Effector CD4-positive, alpha-beta T cell (primary cell): Measurements from ENCODE around the gene GFI1.
"Not testable (repeated sequence)": the region's sequence is repeated elsewhere in the genome, so short reads cannot be mapped to it uniquely, and the experiment has no call there.

Source experiments
- DNase-seq: peaks from one replicate; pipeline ENCODE4 v3.0.0-alpha.2; 2020

GFI1 gene

DNA sequence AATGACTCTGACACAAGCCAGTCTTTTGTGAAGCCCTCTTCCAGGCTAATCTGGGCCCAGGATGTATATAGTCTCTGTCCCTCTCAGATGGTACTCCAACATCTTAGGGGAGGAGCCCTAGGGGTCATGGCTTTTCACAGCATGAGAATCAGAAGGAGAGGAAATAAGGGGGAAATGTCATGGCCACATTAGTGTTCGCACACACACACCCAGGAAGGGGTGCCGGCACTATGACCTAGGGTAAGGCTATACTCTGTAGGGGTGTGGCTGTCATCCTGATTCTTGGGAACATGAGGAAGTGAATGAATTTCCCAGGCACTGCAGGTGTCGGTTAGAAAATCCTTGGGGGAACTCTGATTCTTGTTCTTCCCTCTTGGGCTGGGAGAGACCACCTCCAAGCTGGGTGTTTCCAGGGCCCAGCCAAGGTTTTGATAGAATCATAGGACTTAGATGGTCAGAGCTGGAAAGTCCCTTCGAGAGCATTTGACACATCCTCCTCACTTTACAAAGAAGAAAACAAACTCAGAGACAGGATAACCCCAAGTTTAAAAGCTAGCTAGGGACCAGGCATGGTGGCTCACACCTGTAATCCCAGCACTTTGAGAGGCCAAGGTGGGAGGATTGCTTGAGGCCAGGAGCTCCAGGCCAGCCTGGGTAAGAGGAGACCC is 22.0 kb downstream of the GFI1 start:
- no peak for DNase-seq

GRCh38 chr1:92461364-92462097 is 25.2 kb downstream of the GFI1 start:
- no peak for DNase-seq

DNA sequence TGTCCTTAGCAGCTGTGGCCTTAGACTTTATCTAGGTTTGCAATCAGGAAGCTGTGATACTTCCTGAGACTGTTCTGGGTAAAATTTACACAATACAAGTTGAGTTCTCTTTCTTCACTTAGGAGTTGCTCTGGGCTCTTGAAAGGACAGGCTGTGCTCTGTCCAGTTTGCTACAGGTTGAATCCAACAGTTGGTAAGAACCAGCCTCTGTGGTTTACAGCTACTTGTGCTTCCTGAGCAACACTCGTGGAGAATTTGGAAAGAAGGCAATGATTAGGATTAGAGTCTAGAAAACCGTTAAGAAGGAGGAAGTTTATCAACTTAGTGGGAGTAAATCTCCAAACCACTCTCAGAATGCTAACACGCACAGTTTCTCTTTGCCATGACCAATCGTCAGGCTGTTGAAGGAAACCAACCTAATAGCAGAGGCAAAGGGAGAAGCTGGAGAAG is 26.8 kb downstream of the GFI1 start:
- no peak for DNase-seq

DNA sequence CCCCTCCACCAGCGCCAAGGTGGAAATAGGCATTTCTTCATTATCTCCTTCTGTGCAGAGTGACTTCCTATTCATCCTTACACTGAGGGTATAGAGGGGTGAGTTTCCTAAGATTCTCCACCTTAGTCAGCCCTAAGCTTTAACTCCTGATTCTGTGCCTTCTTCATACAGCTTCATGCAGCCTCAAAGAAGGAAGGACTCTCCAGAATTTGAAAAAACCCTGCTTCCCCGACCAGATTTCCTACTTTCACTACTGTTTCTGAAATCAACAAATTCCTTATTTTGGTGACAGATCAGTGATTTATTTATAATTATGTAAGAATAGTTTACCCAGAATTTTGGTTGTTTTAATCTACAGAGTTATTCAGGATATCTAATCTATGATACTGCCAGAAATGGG is 28.6 kb downstream of the GFI1 start:
- no peak for DNase-seq

DNA sequence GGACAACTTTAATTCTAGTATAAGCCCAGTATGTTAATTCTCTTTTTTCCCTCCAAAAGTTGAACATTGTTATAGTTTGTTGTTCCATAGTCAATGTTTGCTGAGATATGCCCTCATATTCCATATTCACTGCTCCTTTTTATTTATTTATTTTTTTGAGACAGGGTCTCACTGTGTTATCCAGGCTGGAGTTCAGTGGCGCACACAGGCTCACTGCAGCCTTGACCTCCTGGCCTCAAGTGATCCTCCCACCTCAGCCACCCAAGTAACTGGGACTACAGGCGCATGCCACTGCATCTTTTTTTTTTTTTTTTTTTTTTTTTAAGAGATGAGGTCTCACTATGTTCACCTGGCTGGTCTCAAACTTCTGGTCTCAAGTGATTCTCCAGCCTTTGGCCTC is 38.7 kb downstream of the GFI1 start:
- DNase-seq, result no peak

GRCh38 chr1:92447033-92447681 is 39.6 kb downstream of the GFI1 start:
- DNase-seq, result no peak

- no peak for DNase-seq
These were observed 40.2 kb downstream of the GFI1 start for GRCh38 chr1:92446546-92446945.

DNA sequence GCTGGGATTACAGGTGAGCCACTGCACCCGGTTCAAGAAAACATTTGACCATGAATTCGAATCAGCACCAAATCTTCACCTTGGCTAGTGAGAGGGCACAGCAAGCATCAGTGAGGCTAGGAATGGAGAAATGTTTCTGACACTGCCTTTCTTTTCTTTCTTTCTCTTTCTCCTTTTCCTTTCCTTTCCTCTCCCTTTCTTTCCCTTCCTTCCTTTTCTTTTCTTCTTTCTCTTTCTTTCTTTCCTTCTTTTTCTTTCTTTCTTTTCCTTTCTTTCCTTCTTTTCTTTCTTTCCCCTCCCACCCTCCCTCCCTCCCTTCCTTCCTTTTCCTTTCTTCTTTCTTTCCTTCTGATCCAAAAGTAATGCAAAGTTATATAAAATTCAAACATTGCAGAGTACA is 40.9 kb downstream of the GFI1 start:
- DNase-seq, result no peak

- no peak for DNase-seq
These were observed 42.4 kb downstream of the GFI1 start for GRCh38 chr1:92444351-92444750.

DNA sequence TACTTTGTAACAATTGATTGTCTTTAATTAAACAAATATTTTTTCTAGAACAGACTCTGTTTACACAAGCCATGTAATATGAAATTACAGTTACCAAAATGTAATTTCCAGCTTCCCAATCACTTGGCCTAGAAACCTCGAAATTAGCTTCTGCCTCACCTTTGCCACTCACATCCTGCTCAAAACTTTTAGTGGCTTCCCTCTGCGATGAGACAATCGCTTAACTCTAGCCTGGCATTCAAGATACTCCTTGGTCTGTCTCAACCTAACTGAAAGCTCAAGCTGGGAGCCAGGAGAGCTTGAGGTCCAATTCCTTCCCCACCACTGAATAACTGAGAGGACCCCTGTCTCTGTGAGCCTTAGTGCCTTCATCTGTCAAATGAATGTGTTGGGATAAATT is 42.8 kb downstream of the GFI1 start:
- no peak for DNase-seq

DNA sequence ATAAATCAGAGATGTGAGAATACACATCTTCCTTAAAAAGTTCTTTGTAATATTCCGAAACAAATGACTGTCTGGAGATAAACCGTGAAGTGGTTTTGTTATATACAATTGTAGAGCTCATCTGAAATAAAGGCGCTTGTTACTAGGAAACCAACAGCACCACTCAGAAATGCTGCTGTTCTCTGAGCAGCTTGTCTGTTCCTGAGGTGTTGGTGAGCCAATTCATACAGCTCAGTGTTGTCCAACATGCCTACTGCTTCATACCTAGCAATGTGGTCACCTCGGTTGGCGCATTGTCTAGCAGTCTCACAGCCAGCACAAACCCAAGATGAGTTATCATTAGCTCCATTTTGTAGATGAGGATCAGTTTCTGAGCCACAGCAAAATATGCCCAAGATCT is 44.4 kb downstream of the GFI1 start:
- DNase-seq, result no peak

GRCh38 chr1:92441697-92442342 is 44.9 kb downstream of the GFI1 start:
- no peak for DNase-seq

- DNase-seq, result no peak
These were observed 45.4 kb downstream of the GFI1 start for GRCh38 chr1:92441316-92441696.

- DNase-seq, result no peak
These were observed 47.4 kb downstream of the GFI1 start for GRCh38 chr1:92439291-92439690.

DNA sequence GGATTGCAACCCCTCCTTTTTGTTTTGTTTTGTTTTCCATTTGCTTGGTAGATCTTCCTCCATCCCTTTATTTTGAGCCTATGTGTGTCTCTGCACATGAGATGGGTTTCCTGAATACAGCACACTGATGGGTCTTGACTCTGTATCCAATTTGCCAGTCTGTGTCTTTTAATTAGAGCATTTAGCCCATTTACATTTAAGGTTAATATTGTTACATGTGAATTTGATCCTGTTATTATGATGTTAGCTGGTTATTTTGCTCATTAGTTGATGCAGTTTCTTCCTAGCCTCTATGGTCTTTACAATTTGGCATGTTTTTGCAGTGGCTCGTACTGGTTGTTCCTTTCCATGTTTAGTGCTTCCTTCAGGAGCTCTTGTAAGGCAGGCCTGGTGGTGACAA is 52.2 kb downstream of the GFI1 start:
- not testable (repeated sequence) for DNase-seq

DNA sequence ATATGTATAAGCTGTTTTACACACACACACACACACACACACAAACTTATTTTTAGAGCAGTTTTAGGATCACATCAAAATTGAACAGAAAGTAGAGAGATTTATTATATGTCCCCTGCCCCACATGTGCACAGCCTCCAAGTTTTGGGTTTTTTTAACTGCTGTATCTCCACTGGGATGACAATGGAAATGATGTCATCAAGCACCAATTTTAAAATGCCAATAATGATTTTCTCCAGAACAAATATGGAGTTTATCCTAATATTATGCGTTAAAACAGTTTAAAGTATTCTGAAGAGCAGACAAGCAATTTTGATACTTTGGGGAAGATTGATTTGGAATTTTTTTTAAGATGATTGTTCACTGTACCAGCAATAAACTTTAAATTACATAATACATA is 56.7 kb downstream of the GFI1 start:
- no peak for DNase-seq

DNA sequence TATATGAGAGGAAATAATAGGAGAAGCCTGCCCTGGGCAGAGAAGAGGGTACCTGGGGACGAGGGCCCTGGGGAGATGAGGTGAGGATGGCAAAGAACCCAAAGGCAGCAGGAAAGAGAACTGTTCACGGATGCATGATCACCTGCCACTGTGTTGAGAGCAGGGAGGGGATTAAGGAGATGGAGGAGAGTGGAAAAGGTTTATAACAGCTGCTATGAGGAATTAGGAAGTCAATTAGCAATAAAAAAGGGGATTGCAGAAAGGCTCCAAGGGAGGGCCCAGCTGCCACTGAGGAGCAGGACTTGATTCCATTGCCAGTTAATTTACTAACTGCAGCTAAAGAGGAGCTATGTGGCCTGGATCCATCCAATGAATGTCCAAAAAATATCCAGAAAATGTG is 61.1 kb downstream of the GFI1 start:
- DNase-seq, result no peak
